GM23338 (cell line): ENCODE data around the gene SERPINA1. TPM values are rescaled to one million over a fixed set of nuclear protein-coding genes. Genes with fewer than 3 reads are reported as not detected.

Source experiments
- ATAC-seq: fragments of 200-7000 bp; cut with Tn5 transposase; 3 replicates; pipeline ENCODE4 v1.9.1; 2020
- DNase-seq: peaks from one replicate; pipeline ENCODE4 v3.0.0-alpha.2; 2015; ENCODE audit warnings: low spot score
- H2AFZ ChIP-seq: fragments of 200-600 bp; sonication (generic); 2 replicates; pipeline ENCODE4 v1.8.0; 2016; ENCODE audit warnings: antibody characterized with exemption, mild to moderate bottlenecking, moderate library complexity
- H3F3A ChIP-seq: fragments of 200-600 bp; sonication (generic); replicated peaks from 2 replicates; pipeline ENCODE4 v1.8.0; 2017; ENCODE audit warnings: antibody characterized with exemption, mixed run types, low read depth
- H3K27ac ChIP-seq: fragments of 200-600 bp; sonication (generic); 2 replicates; pipeline ENCODE4 v1.6.1; 2016; ENCODE audit warnings: low read depth
- H3K27me3 ChIP-seq: fragments of 200-600 bp; sonication (generic); 2 replicates; pipeline ENCODE4 v1.8.0; 2016; ENCODE audit warnings: mild to moderate bottlenecking, mixed run types, moderate library complexity; ENCODE audit not compliant: insufficient read depth
- H3K36me3 ChIP-seq: fragments of 200-600 bp; sonication (generic); 2 replicates; pipeline ENCODE4 v1.8.0; 2016; ENCODE audit warnings: mild to moderate bottlenecking; ENCODE audit not compliant: insufficient read depth
- H3K4me1 ChIP-seq: fragments of 200-600 bp; sonication (generic); 2 replicates; pipeline ENCODE4 v1.8.0; 2016; ENCODE audit warnings: mild to moderate bottlenecking, moderate library complexity; ENCODE audit not compliant: insufficient read depth
- H3K4me2 ChIP-seq: fragments of 200-600 bp; sonication (generic); 2 replicates; pipeline ENCODE4 v1.7.1; 2017; ENCODE audit warnings: mixed run types
- H3K4me3 ChIP-seq: fragments of 200-600 bp; sonication (generic); 2 replicates; pipeline ENCODE4 v1.6.1; 2016; ENCODE audit warnings: mixed run types
- H3K79me2 ChIP-seq: fragments of 200-600 bp; sonication (generic); replicated peaks from 2 replicates; pipeline ENCODE4 v1.8.0; 2017; ENCODE audit warnings: mild to moderate bottlenecking; ENCODE audit not compliant: insufficient read depth
- H3K9me2 ChIP-seq: fragments of 200-600 bp; sonication (generic); 2 replicates; pipeline ENCODE4 v1.8.0; 2017; ENCODE audit not compliant: insufficient read depth
- H4K20me1 ChIP-seq: fragments of 200-600 bp; sonication (generic); replicated peaks from 2 replicates; pipeline ENCODE4 v1.8.0; 2017; ENCODE audit warnings: mild to moderate bottlenecking; ENCODE audit not compliant: insufficient read depth
- H3K27ac Mint-ChIP-seq: 2 replicates; pipeline ENCODE4 v1.8.0; 2020; ENCODE audit warnings: inconsistent platforms, mild to moderate bottlenecking, moderate library complexity, mixed read lengths
- H3K27me3 Mint-ChIP-seq: 3 replicates; pipeline ENCODE4 v1.8.0; 2022; ENCODE audit warnings: low read depth, mild to moderate bottlenecking, moderate library complexity, mixed read lengths, inconsistent platforms; ENCODE audit not compliant: insufficient read depth, poor library complexity
- H3K36me3 Mint-ChIP-seq: 3 replicates; pipeline ENCODE4 v1.8.0; 2021; ENCODE audit warnings: low read depth, mild to moderate bottlenecking, inconsistent platforms, moderate library complexity, mixed read lengths
- H3K4me1 Mint-ChIP-seq: 3 replicates; pipeline ENCODE4 v1.8.0; 2020; ENCODE audit warnings: mild to moderate bottlenecking, inconsistent platforms, mixed read lengths
- H3K4me3 Mint-ChIP-seq: 3 replicates; pipeline ENCODE4 v1.8.0; 2021; ENCODE audit warnings: moderate library complexity, mild to moderate bottlenecking, inconsistent platforms, mixed read lengths
- H3K9me3 Mint-ChIP-seq: 3 replicates; pipeline ENCODE4 v1.8.0; 2020; ENCODE audit warnings: moderate library complexity, mild to moderate bottlenecking, inconsistent platforms, mixed read lengths
- CTCF ChIP-seq, 2 experiments: fragments of 200-600 bp in 1 of 2; sonication (generic) in 1 of 2; conservative IDR thresholded peaks; 2 replicates each; pipeline versions ENCODE4 v1.5.1 to v1.6.1; 2016 to 2017; ENCODE audit warnings: antibody characterized with exemption in 2 of 2, low read depth in 2 of 2, mild to moderate bottlenecking in 2 of 2, moderate library complexity in 1 of 2
- EZH2 ChIP-seq: fragments of 200-600 bp; sonication (generic); IDR thresholded peaks from one replicate; pipeline ENCODE4 v1.8.0; 2017; ENCODE audit warnings: antibody characterized with exemption, mild to moderate bottlenecking, low read depth; ENCODE audit not compliant: unreplicated experiment
- EZH2phosphoT487 ChIP-seq: fragments of 200-600 bp; sonication (generic); IDR thresholded peaks from one replicate; pipeline ENCODE4 v1.8.1; 2018; ENCODE audit warnings: antibody characterized with exemption; ENCODE audit not compliant: unreplicated experiment
- JUNB ChIP-seq: IDR thresholded peaks from one replicate; pipeline ENCODE4 v1.6.1; 2016; ENCODE audit warnings: antibody characterized with exemption; ENCODE audit not compliant: unreplicated experiment
- NANOG ChIP-seq: IDR thresholded peaks from 2 replicates; pipeline ENCODE4 v1.6.1; 2016; ENCODE audit warnings: antibody characterized with exemption, borderline replicate concordance
- POLR2AphosphoS5 ChIP-seq: IDR thresholded peaks from 2 replicates; pipeline ENCODE4 v1.6.1; 2016; ENCODE audit warnings: antibody characterized with exemption, low read depth
- STAT1 ChIP-seq: IDR thresholded peaks from one replicate; pipeline ENCODE4 v1.6.1; 2016; ENCODE audit warnings: antibody characterized with exemption; ENCODE audit not compliant: unreplicated experiment
- ZNF331 ChIP-seq: fragments of 250-450 bp; sonication (Bioruptor Pico); IDR thresholded peaks from 2 replicates; pipeline ENCODE4 v1.5.0; 2020; ENCODE audit warnings: low read depth, mild to moderate bottlenecking, moderate library complexity
- ZNF462 ChIP-seq: fragments of 250-450 bp; sonication (Bioruptor Pico); IDR thresholded peaks from 2 replicates; pipeline ENCODE4 v1.5.0; 2020; ENCODE audit warnings: mild to moderate bottlenecking, moderate library complexity
- polyA plus RNA-seq: library from polyadenylated mRNA; unstranded; fragments of >200 nt; fragmentation: Nextera tagmentation; extraction: Ambion mirVana; gene quantifications from 2 replicates; pipeline ENCODE4 v1.2.1, GENCODE V29; 2016
- total RNA-seq: library from RNA; depleted of rRNA; stranded (reverse); fragments of >200 nt; shearing (Covaris generic); gene quantifications from 2 replicates; pipeline ENCODE4 v1.2.3, GENCODE V29; 2014

SERPINA1 gene
- total and polyA plus RNA-seq, 2 experiments from 2014 or later = not detected

DNA sequence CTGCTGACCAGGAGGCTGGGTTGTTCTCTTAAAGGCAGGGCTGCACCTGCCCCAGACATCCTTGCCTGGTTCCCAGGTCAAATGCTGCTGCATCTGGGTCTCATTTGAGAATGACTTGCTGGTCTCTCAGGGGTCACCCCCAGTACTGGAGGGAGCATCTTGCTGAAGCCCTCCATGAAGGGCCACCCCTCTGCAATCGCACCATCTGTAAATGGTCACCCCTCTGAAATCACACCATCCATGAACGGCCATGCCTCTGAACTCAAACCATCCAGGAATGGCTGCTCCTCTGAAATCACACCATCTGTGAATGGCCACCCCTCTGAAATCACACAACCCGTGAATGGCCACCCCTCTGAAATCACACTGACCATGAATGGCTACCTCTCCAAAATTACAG is 58.0 kb downstream of the SERPINA1 start (continued):
- no peak for TF ChIP-seq EZH2phosphoT487
- no peak for TF ChIP-seq ZNF331 (CRISPR knock-in tag)
- TF ChIP-seq EZH2 = no peak
- TF ChIP-seq ZNF462 (CRISPR knock-in tag) = no peak

- Histone ChIP-seq H3K27ac (no peak overlapping the region), H3K4me2 (no peak overlapping the region), H3K4me1 (no peaks in the 10 kb centered on the region), H3K36me3 (no peaks in the 10 kb centered on the region), H2AFZ (no peak overlapping the region), H3F3A (no peaks in the 10 kb centered on the region), H3K27me3 (no peaks in the 10 kb centered on the region), H3K79me2 (no peaks in the 10 kb centered on the region), H3K4me3 (no peak overlapping the region), H4K20me1 (no peaks in the 10 kb centered on the region), H3K9me2 (no peaks in the 10 kb centered on the region)
- Mint-ChIP-seq H3K27me3 (peaks cover 3% of the 10 kb centered on the region), H3K4me1 (peaks cover 6% of the 10 kb centered on the region; the same call in 2 of the 3 replicates), H3K9me3 (no peaks in the 10 kb centered on the region), H3K4me3 (no peak overlapping the region), H3K27ac (no peak overlapping the region), H3K36me3 (no peaks in the 10 kb centered on the region)
- DNase-seq = no peak
- ATAC-seq = no peak
- TF ChIP-seq ZNF462 (CRISPR knock-in tag) (no peak), STAT1 (no peak), JUNB (no peak), POLR2AphosphoS5 (no peak), NANOG (no peak), CTCF (conservative IDR thresholded peaks at IDR 0.05; ENCODE audit: low read depth in 2 of 2) (no peak)
Observed at GRCh38 chr14:94329857-94330256, 58.5 kb downstream of the SERPINA1 start.
